GM18861 (cell line): ENCODE data around the gene ZNF26.
"Not testable (repeated sequence)": the region's sequence is repeated elsewhere in the genome, so short reads cannot be mapped to it uniquely, and the experiment has no call there.

Source experiments
- ATAC-seq: cut with Tn5 transposase; IDR thresholded peaks from one replicate; pipeline ENCODE4 v1.9.1; 2021; ENCODE audit not compliant: unreplicated experiment

Gene ZNF26

DNA sequence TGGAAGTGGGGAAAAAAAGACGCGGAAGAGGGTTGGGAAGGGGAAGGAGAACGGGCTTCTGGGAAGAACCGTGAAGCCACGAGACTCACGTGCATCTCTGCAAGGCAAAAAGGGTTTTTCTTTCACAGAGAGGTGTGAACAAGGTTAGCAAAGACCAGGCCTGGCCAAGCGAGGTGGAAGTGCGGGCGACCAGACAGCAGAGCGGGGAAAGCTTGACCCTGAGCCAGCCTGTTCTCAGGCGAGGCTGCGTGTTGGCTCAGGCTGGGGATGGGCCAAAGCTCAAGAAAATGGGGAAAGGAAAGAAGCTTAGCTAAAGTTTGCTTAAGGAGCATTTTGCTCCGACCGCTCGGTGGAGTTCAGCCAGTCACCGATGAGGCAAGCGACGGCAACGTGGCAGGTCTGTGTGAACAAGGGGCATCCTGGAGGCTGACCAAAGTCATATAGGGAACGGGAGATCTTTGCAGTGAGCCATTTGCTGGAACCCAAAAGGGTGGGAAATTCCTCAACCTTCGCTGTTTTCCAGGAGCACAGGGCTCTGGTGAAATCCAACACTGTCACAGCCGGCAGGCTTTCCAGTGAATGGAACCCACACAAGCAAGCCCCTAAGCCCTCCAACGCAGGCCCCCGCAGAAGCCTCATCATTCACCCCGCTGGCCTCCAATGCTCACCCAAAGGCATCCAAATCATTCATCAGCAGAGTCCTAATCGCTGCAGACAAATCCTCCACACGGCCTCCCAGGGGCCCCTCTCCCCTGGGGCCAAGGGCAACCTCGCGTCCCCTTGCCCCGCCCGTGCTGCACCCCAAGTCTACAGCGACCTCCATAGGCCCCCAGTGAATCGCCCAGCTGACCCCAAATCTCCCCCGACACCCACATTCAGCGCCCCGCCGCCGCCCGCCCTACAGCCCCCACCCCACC lies 30.8 kb upstream of the ZNF26 start:
- peak; percentile 20 for ATAC-seq

DNA sequence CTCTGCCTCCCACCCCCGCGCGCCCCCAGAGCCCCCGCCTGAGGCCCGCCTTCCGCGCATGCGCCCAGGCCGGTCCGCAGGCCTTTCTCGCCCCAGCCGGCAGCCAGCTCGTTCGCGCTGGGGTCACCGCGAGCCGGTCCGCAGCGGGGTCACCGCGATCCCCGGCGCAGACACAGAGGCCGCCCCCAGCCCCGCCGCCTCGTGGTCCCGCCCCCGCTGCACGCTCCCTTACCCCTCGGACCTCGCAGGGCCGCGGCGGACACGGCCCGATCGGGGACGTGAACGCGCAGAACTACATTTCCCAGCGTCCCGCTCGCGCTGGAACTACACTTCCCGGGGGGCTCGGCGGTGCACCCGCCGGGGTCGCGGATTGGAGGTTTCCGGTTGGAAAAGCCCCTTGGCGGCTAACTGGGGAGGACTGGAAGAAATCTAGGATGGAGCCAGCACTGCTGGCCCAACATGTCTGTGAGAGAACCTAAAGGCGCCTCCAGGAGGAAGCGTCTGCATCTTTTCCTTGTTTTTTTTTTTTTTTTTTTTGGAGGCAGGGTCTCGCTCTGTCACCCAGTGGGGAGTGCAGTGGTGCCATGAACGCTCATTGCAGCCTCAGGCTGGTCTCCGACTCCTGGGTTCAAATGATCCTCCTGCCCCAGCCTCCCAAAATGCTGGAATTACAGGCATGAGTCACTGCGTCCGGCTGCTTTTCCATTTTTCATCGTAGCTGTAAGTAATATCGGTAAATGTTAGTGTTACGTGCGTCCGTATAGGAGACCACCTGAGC lies 30.0 kb upstream of the ZNF26 start, which contains the start of gene ZNF605:
Gene ZNF605 (minus strand): TSS at position 296 of the 778 bp plus-strand sequence. CDS start 10,671 bp downstream, outside the sequence.
- peak; percentile 93 for ATAC-seq

DNA sequence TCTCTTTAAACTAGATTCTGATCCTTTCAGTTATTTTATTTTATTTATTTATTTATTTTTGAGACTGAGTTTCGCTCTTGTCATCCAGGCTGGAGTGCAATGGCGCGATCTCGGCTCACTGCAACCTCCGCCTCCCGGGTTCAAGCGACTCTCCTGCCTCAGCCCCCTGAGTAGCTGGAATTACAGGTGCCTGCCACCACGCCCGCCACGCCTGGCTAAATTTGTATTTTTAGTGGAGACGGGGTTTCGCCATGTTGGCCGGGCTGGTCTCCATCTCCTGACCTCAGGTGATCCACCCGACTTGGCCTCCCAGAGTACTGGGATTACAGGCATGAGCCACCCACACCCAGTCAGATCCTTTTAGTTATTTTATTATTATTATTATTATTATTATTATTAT lies 24.4 kb upstream of the ZNF26 start:
- not testable (repeated sequence) for ATAC-seq

DNA sequence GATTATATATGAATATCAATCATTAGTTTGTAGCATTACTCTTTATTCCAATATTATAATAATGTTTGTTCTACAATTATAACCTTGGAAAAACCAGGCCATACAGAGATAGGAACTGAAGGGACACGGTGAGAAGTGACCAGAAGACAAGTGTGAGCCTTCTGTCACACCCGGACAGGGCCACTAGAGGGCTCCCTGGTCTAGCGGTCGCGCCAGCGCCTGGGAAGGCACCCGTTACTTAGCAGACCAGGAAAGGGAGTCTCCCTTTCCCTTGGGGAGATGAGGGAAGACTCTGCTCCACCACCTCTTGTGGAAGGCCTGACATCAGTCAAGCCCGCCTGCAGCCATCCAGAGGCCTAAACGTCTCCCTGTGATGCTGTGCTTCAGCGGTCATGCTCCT lies 22.2 kb upstream of the ZNF26 start:
- ATAC-seq, result not testable (repeated sequence)

DNA sequence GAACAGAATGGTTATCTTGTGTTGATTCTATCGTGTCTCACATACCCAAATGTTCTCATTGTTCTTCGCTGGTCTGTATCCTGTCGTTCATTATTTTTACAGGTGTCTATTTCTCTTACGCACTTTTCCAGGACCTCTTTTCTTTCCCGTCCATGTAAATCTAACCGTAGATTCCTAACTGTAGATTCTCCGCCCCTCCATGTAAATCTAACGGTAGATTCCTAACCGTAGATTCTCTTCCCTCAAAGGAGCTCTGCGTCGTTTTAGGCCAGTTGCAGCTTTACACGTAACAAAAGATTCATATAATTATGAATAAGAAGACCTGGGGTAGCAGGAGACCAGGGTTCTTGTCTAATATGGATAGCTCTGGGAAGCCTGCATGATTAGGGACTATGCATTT lies 20.4 kb upstream of the ZNF26 start:
- no peak for ATAC-seq

DNA sequence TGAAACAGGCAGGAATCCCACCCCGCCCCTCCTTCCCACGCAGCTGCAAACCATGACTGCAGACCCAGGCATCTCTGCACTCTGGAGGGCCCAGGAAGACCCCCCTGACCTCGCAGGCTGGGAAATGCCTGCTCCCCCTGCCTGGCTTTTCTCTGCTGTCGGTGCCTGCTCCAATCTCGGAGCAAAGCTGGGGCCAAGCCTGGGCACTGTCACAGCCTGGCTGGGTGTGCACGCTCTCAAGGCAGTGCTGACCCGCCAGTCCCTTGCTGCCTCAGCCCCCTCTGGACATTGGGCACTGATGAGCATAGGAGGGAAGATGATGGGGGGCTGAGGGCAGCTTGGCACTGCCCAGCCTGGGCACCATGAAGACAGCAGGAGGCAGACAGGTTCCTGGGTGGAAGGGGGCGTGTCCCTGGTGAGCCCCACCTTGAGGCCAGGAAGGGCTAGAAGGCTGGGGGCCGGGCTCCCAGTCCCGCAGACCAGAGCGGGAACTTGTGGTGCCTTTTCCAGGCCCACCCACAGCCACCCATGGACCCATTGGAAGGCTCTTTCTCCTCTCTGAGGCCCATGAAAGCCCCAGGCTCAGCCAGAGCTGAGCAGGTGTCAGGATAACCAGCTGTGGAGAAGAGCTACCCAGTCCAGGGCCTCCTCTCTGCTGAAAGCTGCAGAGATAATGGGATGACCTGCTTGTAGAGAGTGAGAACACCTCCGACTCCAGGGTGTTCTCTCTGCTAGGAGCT lies 19.3 kb upstream of the ZNF26 start:
- ATAC-seq, result no peak

DNA sequence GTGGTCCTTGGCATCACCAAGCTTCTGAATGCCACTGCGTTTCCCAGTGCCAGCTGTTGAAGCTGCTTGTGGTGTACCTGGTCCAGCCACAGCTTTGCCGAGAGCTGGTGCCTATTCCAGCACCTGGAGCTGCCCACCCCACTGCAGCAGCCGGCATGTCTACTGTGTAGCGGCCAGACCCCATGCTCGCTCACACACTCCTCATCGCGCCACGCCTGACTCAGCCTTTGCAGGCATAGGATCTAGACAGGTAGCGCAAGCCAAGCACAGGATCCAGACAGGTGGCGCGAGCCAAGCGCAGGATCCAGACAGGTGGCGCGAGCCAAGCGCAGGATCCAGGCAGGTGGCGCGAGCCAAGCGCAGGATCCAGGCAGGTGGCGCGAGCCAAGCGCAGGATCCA lies 18.4 kb upstream of the ZNF26 start:
- no peak for ATAC-seq

DNA sequence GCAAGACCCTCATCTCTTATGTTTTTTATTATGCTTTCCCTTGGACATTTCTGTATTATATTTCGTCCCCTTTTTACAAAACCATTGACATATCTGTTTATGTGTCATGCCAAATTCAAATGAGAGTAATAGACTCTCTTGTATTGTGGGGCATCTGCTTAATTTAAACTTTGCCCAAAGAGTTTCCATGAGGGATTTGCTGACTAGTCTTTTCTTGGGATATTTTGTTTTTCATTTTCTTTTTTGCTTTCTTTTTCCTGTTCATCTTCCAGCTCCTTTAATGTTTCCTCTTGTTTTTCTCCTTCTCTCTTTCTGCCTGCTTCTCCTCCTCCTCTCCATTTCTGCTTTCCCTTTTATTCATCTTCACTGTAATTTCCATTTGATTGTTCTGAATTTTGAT lies 13.8 kb upstream of the ZNF26 start:
- no peak for ATAC-seq

DNA sequence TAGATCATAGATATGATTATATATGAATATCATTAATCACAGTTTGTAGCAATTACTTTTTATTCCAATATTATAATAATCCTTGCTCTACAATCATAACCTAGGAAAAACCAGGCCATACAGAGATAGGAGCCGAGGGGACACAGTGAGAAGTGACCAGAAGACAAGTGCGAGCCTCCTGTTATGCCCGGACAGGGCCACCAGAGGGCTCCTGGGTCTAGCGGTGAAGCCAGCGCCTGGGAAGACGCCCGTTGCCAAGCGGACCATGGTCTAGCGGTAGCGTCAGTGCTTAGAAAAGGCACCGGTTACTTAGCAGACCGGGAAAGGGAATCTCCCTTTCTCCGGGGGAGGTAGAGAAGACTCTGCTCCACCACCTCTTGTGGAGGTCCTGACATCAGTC lies 9.3 kb upstream of the ZNF26 start:
- not testable (repeated sequence) for ATAC-seq

DNA sequence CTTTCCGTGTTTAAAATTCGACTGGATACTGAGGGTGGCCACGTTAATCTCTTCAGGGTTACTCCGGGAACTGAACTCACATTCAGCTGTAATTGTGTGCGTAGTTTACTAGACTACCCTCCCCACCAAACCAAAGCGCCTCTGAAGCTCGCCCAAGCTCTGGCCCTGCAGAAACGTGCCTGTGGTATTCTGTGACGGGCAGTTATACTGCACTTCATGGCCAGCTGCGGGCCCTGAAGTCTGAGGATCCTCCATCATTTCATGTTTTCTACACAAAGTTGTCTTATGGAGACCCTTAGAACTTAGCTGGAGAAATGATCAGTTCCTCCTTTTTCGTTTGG lies 688 bp downstream of the ZNF26 start:
- no peak for ATAC-seq

DNA sequence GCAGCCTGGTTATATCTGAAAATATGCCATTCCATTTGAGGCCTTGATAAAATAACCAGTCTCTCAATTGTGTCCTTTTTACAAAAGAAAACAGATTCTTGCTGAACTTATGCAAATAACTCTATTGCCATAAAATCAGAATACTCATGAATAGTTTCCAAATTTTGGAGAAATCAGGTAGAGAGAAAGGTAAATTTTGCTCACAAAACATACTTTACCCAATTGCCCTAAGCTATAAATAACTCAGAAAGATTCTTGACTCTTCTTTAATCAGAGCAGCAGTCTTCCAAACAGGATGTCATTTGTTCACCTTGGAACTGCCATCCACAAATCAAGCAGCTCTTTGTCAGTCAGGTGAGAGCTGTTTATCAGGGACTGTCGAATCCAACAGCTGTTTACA lies 12.6 kb downstream of the ZNF26 start:
- no peak for ATAC-seq

DNA sequence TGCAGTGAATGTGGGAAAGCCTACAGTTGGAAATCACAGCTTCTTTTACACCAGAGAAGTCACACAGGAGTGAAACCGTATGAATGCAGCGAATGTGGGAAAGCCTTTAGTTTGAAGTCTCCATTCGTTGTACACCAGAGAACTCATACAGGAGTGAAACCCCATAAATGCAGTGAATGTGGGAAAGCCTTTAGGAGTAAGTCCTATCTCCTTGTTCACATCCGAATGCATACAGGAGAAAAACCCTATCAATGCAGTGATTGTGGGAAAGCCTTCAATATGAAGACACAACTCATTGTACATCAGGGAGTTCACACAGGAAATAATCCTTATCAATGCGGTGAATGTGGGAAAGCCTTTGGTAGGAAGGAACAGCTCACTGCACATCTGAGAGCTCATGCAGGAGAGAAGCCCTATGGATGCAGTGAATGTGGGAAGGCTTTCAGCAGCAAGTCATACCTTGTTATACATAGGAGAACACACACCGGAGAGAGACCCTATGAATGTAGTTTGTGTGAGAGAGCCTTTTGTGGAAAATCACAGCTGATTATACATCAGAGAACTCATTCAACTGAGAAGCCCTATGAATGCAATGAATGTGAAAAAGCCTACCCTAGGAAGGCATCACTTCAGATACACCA lies 24.6 kb downstream of the ZNF26 start:
- no peak for ATAC-seq

DNA sequence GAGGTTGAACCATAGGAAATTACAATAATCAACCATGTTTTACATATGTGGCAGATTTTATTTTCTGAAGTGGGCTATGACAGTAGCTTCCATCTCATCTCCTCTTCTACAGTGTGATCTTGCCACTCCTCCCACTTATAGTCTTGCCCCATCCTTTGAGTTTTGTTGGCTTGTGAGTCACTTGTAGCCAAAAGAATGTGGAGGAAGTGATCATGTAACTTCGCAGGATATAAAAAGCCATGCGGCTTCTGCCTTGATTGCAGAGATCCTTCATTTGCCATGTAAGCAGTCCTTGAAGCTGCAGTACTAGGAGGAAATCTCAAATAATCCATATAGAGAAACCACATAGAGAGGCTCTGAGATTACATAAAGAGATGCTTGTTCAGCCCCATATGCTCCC lies 37.4 kb downstream of the ZNF26 start:
- ATAC-seq, result no peak

DNA sequence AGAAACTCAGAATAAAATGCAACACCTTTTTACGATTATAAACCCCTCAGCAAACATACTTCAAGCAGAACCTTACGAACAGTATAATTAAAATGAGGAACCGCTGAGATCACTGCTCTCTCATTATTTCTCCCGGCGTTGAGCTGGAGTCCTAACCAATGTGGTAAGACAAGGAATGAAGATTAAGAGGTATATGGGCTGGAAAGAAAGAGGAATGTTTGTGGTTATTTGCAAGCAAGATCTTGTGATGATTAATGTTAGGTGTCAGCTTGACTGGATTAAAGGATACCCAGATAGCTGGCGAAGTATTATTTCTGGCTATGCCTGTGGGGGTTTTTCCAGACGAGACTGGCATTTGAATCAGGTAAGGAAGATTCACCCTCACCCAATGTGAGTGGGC lies 40.8 kb downstream of the ZNF26 start:
- no peak for ATAC-seq

DNA sequence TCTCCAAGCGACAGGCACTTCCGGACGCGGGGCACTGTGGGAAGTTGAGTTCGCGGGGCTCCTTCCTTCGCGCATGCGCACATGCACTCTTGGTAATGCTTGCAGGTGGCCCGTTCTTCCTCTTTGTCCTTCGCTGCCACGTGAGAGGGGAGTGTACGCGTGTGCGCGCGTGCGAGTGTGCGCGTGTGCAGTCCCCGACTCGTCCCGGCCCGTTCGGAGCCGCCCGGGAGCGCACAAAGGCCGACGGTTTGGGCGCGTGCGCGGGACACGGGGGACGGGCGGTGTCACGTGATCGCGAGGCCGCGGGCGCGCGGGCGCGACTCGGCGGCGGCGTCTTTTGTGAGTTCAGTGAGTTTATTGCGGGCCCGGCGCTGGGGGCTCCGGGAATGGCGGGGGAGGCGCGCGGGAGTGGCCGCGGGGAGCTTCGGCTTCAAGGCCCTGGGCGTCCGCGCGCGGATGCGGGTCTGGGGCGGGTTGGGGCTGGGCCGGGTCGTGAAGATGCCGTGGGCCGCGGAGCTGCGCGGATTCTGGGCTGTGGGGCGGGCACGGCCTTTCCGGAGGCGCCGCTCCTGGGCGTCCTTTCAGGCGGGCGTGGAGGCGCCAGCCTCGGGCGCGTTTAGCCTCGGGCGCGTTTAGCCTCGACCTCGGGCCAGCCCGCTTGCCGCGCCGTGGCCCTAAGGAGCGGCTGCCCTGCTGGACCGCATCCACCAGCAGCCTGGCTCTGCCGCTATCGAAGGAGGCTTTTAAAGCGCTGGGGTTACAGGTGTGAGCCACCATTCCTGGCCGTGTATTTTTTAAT lies 51.2 kb downstream of the ZNF26 start, which contains the start of gene ZNF84:
Gene ZNF84 (plus strand): TSS at position 303 of the 799 bp plus-strand sequence. CDS start 3,959 bp downstream, outside the sequence.
- peak; percentile 89 for ATAC-seq

DNA sequence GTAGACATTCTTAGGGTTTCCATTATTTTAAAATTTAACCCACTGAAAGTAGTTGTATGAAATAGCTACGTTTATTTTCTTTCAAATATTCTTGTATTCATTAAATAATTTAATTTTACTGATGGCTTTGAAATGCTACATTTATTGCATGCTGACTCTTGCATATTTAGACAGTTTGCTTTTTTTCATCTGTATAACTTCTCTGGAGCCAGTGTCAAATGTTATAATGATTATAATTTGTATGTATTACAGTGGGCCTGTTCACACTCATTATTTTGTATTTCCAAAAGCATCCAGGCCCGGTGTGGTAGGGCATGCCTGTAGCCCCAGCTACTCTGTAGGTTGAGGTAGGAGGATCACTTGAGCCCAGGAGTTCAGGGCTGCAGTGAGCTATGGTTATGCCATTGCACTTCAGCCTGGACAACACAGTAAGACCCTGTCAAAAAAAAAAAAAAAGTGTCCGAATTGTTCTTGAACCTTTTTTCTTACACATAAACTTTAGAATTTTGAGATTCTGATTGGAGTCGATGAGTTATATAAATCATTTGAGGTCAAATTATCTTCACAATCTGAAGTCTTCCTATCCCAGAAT lies 52.0 kb downstream of the ZNF26 start:
- no peak for ATAC-seq

DNA sequence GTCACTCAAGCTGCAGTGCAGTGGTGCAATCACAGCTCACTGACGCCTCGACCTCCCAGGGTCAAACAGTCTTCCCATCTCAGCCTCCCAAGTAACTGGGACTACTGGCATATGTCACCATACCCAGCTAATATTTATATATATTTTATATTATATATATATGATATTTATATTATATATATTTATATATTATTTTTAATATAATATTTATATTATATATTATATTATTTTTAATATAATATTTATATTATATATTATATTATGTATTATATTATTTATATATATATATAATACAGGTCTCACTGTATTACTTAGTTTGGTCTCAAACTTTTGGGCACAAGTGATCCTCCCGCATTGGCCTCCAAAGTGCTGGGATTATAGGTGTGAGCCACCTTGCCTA lies 60.5 kb downstream of the ZNF26 start:
- no peak for ATAC-seq

DNA sequence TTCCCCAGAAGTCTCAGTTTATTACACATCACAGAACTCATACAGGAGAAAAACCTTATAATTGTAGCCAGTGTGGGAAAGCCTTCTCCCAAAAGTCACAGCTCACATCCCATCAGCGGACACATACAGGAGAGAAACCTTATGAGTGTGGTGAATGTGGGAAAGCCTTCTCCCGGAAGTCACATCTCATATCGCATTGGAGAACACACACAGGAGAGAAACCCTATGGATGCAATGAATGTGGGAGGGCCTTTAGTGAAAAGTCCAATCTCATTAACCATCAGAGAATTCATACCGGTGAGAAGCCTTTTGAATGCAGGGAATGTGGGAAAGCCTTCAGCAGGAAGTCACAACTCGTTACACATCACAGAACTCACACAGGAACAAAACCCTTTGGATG lies 71.3 kb downstream of the ZNF26 start:
- no peak for ATAC-seq

DNA sequence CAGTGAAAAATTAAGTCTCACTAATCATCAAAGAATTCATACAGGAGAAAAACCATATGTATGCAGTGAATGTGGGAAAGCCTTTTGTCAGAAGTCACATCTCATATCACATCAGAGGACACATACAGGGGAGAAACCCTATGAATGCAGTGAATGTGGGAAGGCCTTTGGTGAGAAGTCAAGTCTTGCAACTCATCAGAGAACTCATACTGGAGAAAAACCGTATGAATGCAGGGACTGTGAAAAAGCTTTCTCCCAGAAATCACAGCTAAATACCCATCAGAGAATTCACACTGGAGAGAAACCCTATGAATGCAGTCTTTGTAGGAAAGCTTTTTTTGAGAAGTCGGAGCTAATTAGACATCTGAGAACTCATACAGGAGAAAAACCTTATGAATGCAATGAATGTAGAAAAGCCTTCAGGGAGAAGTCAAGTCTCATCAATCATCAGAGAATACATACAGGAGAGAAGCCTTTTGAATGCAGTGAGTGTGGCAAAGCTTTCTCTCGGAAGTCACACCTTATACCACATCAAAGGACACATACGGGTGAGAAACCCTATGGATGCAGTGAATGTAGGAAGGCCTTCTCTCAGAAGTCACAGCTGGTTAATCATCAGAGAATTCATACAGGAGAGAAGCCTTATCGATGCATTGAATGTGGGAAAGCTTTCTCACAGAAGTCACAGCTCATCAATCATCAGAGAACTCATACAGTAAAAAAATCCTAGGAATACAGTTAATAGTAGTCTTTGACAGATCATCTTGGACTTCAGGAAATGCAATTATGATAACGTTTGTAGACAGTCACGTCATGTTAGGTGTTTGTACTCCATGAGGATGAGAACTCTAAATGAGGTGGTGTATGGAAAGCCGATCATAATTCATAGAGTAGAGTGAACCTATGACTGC lies 72.3 kb downstream of the ZNF26 start:
- no peak for ATAC-seq
